GM18511 (cell line): ENCODE measurements around the gene PNCK.
"Not testable (repeated sequence)": the region's sequence is repeated elsewhere in the genome, so short reads cannot be mapped to it uniquely, and the experiment has no call there.

Source experiments
- ATAC-seq: cut with Tn5 transposase; IDR thresholded peaks from one replicate; pipeline ENCODE4 v1.9.1; 2021; ENCODE audit warnings: mild to moderate bottlenecking, moderate library complexity; ENCODE audit not compliant: unreplicated experiment

Gene PNCK

DNA sequence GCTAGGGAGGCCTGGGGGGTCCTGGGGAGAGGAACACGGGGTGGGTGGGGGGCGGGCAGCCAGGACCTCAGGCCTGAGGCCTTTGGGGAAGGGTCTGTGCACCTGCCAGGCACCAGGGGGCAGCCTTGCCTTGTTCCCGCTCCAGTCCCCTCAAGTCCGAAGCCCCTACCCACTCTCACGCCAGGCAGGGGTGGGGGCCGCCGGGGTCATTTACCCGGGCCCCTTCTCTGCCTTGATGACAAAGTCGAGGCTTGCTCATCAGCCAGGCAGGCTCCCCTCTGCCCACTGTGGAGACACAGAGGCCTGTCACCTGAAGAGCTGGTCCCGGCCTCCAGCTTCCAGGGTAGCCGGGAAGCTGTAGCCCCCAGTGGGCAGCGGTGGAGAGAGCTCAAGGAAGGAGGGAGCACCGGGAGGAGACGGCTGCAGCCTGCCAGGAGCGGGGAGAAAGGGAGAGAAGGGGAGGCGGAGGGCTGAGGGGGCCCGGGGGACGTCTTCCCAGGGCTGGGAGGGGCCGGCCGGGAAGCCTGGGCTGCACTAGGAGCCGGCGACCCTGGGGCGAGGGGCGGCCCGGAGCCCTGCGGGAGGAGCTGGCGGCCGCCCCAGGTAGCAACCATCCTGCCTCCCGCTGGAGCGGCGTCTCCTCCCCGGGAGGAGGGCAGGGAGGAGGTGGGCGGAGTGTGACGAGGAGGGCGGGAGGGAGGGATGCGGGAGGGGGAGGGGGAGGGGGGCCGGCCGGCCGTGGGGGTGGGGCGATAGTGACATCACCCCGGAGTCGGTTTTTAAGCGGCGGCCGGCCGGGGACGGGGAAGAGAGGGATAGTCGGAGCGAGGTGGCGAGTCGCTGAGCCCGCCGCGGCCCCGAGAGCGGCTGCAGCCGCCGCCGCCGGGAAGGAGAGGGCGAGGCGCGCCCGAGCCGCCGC, 13.8 kb upstream of the PNCK start, which contains the start of gene SLC6A8:
Gene SLC6A8, plus strand, starts transcription at position 806 of the 919 bp plus-strand sequence. CDS start 649 bp downstream, outside the sequence.
- ATAC-seq, result no peak

DNA sequence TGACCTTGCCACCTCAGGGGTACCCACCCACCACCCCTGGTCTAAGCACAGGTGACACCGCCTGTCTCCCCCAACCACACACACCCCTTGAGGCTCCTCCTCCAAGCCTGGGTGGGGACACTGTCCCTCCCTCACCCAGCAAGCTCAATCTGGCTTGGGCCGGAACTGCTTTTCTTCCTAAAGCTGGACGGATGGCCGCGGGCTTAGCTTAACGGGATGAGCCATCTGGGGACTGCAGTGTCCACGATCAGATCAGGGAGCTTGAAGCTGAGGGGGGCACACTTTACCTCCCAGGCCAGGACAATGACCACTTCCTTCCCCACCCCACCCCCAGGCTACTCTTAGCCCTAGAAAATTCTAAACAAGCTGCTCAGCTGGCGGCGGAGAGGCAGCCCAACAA, 13.1 kb upstream of the PNCK start:
- no peak for ATAC-seq

DNA sequence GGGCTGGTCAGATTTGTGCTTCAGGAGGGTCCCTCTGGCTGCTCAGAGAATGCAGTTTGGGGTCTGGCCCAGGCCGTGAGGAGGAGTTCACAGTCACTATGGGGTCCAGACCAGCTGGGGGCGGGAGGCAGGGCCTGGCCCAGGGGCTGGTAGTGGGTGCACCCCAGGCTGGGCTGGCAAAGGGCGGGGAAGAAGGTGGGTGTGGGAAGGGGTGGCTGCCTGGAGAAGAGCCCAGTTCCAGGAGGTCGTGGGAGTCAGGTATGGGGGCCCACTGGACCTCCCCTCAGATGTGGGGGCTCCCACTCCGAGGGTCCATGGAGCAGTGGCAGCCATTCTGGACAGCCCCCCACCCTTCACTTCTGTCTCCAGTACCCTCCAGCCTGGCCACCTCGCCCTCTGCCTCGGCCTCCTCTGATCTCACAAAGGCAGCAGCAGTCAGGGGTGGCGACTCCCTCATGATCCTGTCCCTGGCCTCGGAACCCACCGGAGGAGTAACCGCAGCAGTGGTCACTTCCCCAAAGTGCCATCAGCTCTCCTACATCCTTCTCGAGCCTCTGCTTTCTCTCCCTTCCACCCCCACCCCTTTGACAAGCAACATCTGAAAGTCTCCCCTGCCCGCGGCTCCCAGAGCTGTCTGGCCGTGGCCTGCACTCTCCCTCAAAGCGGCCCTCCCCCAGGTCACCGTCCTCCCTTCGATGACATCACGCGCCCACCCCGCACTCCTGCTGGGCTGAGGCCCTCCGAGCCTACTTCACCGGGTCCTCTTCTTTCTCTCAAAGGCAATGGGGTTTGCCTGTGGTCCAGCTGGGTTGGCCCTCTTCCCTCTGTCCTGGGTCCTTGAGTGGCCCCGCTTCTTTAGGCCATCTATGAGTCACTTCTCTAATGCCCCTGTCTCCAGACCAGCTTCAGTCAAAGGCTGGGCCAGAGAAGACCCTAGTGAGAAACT, 12.4 kb upstream of the PNCK start:
- no peak for ATAC-seq

DNA sequence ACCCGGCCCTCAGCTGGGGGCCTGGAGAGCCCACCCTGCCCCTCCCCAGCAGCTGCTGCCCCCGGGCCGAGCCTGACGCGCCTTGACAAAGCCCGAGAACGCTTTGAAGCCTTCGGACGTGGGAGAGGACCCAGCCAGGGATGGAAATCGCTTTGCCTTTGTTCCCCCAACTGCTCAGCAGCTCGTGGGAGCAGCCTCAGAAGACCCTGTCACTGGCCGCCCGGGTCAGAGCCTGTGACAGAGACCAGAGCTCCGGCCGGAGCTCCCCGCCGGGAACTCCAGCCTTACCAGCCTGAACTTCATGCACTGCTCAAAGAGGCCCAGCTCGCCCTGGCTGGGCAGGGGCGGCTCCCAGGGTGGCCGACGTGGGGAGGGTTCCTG, 11.5 kb upstream of the PNCK start:
- ATAC-seq, result no peak

DNA sequence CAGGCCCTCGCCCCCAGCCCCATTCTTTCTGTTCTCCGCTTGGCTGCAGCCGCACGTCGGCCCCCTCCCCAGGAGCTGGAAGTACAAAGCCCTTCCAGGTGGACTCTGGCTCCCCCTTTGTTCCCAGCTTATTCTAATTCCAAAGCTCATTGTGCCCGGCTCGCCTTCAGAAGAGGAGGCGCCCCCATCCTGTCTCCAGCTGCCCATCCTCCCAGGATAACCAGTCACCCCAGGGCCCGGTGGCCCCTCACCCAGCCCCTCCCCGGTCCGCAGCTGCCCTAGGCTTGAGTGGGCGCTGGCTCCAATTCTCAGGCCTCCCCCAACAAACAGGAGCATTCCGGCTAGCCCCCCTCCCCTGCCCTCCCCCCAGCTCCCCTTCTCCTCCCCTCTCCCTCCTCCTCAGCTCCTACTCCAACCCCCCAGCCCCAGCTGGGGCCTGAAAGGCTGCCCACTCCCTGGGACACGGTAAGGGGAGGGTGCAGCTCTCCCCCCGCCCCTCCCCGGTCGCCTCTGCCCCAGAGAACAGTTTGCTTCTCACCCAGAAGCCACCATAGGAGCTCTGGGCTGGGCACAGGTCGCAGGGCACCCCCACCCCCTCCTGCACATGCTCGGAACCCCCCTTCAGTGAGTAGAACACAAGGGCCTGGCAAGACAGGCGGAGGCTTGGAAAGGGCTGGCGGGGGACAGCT, 11.0 kb upstream of the PNCK start:
- no peak for ATAC-seq

DNA sequence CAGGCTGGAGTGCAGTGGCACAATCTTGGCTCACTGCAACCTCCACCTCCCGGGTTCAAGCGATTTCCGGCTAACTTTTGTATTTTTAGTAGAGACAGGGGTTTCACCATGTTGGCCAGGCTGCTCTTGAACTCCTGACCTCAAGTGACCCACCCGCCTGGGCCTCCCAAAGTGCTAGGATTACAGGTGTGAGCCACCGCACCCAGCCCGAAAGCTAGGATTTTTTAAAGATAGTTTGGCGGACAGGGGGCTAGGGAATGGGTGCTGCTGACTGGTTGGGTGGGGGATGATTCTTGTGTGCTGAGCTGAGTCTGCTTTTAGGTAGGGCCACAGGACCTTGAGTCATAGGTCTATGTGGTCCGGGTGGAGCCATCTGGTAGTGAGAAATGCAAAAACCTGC, 9.9 kb upstream of the PNCK start:
- ATAC-seq, result not testable (repeated sequence)

DNA sequence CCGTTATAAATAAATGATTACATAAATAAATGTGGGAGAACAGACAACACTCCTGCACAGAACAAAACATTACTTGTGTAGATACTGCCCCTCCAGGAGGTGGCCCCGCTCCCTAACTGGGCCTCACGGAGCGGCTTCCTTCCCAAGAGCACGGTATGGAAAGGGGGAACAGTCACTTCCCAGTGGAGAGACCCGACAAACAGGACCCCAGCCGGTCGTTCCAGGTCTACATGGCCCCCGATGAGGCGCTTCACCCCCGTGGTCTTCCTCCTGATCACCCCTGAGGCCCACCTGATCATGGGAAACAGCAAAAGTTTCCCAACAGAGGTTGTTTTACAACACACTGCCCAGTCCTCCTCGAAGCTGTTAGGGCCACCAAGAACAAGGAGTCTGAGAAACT, 7.6 kb upstream of the PNCK start:
- no peak for ATAC-seq

DNA sequence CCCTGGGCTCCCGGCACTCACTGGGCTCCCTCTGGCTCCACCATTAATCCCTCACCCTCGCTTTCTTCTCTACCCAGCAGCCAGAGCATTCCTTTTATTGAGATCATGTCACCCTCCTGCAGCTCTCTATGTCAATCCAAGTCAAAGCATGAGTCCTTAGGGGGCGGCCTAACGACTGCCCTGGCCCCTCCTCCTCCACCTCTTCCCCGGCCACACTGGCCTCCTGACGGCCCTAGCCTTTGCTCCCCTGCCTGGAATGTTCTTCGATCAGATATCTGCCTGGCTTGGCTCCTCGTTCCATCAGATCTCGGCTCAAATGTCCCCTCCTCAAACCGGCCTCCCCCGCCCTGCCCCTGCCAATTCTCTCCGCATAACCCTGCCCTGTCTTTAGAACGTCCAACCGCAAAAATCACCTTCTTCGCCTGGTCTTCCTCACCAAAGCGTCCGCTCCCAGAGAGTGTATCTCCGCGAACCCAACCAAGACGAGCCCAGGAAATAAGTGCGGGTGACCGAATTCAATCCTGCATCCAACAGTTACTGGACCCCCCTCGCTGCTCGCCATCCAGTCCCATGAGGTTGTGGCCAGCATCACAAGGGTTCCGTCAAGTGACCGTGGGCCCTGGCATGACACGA, 722 bp upstream of the PNCK start:
- ATAC-seq, result no peak

DNA sequence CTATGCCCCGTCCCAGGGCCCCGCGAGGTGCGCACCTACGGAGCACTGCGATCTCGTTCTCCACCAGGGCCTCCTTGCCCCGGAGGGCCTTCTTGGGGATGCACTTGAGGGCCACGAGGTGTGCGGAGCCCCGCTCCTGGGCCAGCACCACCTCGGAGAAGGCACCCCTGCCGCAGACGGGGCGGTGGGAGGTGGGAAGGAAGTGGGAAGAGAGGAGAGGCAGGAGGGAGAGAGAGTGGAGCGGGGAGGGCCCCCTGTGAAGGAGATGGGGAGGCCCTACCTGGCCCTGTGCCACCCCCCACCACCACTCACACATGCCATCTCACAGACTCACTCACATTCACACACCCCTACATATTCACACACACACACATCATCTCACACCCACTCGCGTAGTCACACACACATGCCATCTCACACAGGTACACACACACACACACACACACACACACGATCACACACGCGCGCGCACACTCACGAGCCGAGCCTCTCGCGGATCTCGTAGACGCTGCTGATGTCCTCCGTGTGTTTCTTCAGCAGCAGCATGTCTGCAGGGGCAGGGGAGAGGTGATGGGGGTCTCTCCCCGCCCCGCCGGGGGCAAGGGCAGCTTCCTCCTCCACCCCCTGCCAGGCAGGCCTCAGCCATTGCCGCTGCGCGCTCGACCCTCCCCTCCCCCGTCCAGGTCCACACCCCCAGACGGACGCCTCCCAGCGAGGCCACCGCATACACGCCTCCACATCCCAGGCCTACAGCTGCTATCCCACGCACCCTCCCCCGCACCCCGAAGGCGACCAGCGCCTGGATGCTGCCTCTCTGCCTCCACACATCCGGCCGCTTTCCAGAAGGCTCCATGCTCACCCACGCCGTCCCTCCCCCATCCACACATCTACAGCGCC, 834 bp downstream of the PNCK start:
- ATAC-seq, result no peak

DNA sequence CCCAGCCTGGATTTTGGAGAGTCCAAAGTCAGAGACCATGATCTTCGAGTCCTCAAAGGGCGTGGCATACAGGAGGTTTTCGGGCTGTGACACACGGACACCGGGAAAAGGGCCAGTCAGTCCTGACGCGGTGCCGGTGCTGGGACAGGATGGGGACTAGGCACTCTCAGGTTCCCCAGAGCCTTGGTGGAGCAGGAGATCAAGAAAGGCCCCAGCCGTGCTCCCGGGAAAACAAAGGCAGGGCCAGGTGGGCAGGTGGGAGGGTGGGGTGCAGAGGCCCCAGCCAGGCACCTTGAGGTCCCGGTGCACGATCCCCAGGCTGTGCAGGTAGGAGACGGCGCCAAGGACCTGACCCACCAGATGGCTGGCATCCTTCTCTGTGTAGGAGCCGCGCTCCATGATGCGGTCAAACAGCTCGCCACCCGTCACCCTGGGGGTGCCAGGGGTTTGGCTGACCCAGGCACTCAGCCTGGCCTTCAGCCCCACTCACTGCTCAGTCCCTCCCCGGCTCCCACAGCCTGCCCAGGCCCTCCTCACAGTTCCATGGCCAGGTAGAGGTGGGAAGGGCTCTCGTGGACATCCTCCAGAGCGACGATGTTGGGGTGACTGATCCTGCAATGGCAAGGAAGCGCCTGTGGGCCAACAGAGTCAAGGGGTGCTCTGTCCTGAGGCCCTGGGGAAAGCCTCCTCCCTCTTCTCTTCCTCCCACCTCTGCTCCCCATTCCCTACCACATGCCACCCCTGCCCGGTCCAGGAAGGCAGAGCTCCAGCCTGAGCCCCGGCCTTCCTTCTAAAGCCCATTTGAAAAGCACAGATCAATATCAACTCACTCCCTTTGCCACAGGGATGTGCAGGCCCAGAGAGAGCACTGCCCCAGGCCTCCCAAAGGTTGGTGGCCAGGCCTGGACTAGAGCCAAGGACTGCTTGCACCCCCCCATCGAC, 1.8 kb downstream of the PNCK start:
- ATAC-seq, result no peak

DNA sequence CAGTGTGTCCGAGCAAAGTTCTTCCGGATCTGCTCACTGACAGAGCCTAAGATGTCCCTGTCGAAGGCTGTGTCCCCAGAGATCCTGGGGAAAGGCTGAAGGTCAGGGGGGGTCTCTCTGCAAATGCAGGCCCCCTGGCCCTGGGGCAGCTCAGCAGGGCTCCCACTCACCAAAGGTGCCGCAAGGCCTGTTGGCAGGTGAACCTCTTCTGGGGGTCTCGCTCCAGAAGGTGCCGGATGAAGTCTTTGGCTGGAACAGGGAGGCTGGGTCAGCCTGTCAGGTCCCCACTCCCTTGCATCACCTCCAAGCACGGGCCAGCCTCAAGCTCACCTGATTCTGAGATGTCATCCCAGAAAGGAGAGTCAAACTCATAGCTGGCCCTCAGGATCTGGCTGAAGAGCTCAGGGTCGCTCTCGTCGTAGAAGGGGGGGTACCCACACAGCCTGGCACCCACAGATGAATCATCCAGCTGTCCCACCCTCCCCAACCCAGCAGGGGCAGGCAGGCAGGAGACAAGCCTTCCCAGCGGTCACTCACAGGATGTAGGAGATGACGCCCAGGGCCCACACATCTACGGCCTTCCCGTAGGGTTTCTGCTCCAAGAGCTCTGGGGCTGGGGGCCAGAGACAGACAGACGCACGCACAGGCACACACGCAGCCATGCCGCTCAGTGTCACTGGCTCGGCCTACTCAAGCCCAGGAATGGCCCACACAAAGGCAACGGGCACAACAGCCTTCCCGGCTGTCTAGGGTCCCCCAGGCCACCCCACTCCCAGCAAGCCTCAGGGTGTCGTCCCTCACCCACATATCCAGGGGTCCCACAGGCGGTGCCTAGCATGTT, 2.6 kb downstream of the PNCK start:
- ATAC-seq, result no peak

DNA sequence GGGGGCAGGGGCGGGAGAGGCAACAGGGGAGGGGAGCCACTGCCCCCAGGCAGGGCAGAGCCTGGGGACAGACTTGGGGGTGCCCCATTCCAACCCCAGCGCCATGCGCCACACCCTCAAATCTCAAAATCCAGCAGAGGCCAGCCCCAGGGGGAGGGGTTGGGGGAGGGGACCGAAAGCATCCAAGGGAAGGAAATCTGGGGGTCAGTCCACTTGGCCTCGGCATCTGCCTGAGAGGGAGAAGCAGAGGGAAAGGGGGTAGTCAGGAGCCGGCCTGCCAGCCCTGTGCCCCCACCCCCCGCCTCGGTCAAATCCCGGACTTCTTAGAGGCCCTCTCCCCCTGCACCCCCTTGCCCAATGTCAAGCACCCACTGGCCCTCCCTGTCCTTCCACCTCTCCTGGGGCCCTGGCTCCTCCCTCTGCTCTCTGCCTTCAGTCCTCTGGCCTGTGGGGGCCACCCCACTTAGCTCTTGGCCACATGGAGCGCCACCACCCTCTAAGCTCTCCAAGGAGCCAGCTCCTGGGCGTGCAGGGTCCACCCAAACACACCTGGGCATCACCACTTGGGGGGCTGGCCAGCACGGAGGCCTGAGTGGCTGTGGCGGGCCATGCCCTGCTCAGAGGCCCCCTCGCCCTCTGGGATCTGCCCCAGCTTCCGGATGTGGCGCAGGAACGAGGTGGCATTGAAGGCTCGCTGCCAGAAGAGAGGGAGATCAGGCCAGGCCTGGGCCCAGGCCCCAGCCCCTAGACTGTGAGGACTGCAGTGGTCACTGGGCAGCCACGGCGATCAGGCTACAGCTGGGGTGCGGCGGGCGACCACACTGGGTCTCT, 3.5 kb downstream of the PNCK start:
- no peak for ATAC-seq

DNA sequence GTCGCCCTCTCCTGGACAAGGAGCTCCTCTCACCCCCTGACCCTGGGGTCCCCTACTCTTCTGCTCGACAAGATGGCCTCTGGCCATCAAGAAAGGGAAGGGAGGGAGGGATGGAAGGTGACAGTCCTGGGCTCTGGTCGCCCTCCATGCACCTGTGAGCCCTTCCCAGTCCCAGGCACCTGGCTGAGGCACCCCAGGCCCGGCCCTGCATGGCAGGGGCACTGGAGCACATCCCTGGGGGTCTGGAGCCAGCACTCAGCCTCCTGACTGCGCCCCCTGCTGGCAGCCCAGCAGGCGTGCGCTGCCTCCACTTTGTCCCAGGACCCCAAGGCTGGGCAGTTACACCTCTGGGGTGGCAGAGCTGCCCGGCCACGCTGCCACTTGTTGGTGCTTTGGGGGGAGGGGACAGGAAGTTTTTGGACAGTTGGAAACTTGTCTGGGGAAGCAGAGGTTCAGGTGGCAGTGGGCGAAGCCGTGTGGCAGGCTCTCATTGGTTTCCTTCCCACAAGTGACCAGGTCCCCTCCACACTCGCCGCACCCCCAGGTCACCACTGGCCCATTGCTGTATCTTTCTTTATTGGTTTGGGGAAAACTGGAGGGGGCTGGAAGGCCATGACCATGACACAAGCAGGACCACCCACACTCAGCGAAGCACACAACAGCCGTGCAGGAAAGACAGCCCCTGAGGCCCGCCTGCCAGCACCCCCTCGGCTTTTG, 4.3 kb downstream of the PNCK start:
- no peak for ATAC-seq

DNA sequence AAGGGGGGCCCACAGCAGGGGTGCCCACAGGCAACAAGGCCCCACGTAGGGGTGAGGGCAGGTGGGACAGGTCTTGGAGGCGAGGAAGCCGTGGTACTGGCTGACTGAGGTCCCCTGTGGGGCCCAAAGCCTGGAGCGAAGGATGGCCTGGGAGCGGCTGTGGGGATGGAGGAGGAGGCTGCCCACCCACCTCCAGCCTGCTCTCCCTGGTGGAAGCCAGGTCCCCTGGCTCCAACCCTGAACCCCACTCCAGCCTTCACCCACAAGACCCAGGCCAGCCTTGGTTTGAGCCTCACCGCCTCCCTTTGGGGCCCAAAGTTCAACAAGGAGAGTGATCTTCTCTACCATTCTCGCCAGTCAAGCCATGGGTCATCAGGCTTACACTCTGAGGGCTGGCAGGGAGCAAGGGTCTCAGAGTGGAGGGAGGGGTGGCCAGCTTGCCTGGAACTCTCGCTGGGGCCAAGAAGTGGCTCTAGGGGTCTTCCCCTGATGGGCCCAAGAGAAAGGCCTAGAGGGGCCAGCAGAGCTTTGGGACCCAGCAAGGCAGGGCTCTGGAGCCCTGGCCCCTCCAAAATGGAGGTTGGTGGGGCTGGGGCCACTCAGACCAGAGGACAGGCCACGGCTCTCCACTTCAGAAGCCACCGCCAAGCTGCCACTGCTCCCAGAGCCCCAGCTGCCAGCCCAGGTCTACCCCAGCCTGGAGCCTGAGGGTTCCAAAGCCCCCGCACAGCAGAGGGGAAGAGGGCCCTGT, 5.0 kb downstream of the PNCK start:
- ATAC-seq, result no peak

DNA sequence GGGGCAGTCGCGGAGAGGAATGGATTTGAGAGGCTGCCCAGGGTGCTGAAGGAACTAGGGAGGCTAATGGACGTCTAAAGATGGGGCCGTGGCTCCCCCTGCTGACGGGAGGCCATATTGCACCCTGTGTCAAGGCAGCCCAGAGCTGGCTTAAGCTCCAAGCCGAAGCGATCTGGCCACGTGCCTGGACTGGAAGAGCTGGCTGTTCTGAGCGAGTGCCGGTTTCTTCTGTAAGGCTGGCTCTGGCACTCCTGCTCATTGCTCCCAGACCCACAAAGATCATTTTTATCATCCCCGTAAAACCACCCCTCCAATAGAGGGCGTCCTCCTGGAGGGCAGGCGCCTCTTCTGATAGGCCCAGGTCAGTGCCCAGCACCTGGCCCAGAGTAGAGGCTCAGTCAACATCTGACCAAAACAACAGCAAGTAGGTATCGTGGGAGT, 5.6 kb downstream of the PNCK start:
- peak; percentile 63 for ATAC-seq
